Upper lobe of left lung (tissue), 6 donors: Measurements from ENCODE around the gene MRPL20. TPM values are rescaled to one million over a fixed set of nuclear protein-coding genes. Genes with fewer than 3 reads are reported as not detected.

Experiments
- ATAC-seq, 2 donors: fragments of 200-7000 bp; cut with Tn5 transposase; one replicate each; pipeline ENCODE4 v1.9.1; 2022; ENCODE audit warnings: mild to moderate bottlenecking in 2 of 2, moderate library complexity in 2 of 2; ENCODE audit not compliant: low FRiP score in 2 of 2
- DNase-seq, 2 donors: peaks; one replicate each; pipeline ENCODE4 v3.0.0-alpha.2; 2019 to 2020
- H3K27ac ChIP-seq, 4 donors: fragments of 200-600 bp; sonication (generic); one replicate each; pipeline ENCODE4 v1.5.1; 2016 to 2019
- H3K27me3 ChIP-seq, 4 donors: fragments of 200-600 bp; sonication (generic); one replicate each; pipeline ENCODE4 v1.5.1; 2017 to 2019
- H3K36me3 ChIP-seq, 4 donors: fragments of 200-600 bp; sonication (generic); one replicate each; pipeline ENCODE4 v1.5.1; 2016 to 2019
- H3K4me1 ChIP-seq, 4 donors: fragments of 200-600 bp; sonication (generic); one replicate each; pipeline ENCODE4 v1.5.1; 2018 to 2019
- H3K4me3 ChIP-seq, 4 donors: fragments of 200-600 bp; sonication (generic); one replicate each; pipeline ENCODE4 v1.5.1; 2017 to 2019; ENCODE audit warnings: mild to moderate bottlenecking in 2 of 4, moderate library complexity in 1 of 4
- H3K9me3 ChIP-seq, 4 donors: fragments of 200-600 bp; sonication (generic); one replicate each; pipeline ENCODE4 v1.5.1; 2018 to 2019
- EP300 ChIP-seq, 4 donors: sonication (generic); formaldehyde crosslinking; IDR thresholded peaks; one replicate each; pipeline ENCODE4 v1.5.1; 2017; ENCODE audit warnings: antibody characterized with exemption in 4 of 4, control low read depth in 2 of 4
- POLR2A ChIP-seq, 4 donors: fragments of 450-650 bp; IDR thresholded peaks; one replicate each; pipeline ENCODE4 v1.5.1; 2016 to 2017; ENCODE audit warnings: antibody characterized with exemption in 4 of 4, mild to moderate bottlenecking in 2 of 4
- POLR2AphosphoS5 ChIP-seq, 2 donors: sonication (generic); formaldehyde crosslinking; IDR thresholded peaks; one replicate each; pipeline ENCODE4 v1.5.1; 2017; ENCODE audit warnings: antibody characterized with exemption in 2 of 2
- WGBS, 2 donors: methylation state at CpG; one replicate each; pipeline ENCODE4 v1.1.5; 2017 to 2018; 5-methylcytosine and 5-hydroxymethylcytosine counted together
- total RNA-seq, 6 donors: library from RNA; depleted of rRNA in 4 of 6; stranded (reverse); fragments of >200 nt in 4 of 6; gene quantifications; one replicate each; pipeline versions ENCODE4 v1.1.0 to v1.2.1, GENCODE V29; 2016 to 2021
- TF ChIP-seq, protein P1 (sequence below), 6 experiments: fragments of 450-650 bp in 4 of 6; fragments of 200-600 bp in 2 of 6; sonication (generic) in 2 of 6; IDR thresholded peaks; one replicate each; pipeline ENCODE4 v1.5.1; 2016 to 2019; ENCODE audit warnings: antibody characterized with exemption in 6 of 6
- donor health status: DM: no; HTN: no; CAD: no; lungs with moderate emphysema.
- donor health status: DM: no; HTN: yes; CAD: no; lungs with severe emphysema.

The MRPL20 gene
- total RNA-seq, 6 donors from 2014 or later = 90.7 to 145 (median 101) TPM

DNA sequence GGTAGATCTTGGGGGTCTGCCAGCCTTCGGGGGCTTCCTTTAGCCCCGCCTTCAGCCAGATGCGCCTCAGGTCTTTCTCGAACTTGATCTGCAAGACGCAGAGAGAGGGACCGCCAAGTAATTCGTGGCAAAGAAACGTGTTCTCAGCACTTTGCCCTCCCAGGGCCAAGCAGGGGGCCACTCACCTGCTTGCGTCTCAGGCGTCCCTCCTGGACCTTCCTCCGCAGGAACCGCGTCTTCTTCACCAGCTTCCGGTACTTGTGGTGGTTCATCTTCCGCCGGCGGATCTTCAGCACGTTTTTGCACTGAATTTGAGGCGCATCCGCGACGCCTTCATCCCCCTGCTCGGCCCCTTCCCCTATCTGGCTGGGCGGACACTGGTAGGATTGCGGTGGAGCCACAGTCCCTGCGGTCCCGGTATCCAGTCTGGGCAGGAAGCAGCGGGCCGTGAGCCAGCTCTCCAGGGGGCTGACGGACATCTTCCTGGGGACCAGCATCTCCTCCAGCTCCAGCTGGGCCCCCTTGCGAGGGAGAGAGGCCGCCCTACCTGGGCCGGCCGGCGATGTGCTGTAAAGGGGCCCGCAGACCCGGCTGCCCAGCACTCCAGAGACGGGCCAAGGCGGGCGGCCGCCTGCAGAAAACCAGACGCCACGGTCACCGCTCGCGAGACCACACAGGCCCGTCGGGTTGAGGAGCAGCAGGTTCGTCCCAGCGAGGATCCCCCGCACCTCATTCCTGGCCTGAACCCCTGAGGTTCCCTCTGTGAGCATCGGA is 33.1 kb downstream of the MRPL20 start:
- Histone ChIP-seq H3K4me1 (peaks cover 28 to 44% (median 35%) of the 10 kb centered on the region in 4 donors), H3K9me3 (no peaks in the 10 kb centered on the region), H3K27ac (peak overlapping the region; percentile 88 to 98 (median 94)), H3K4me3 (peak overlapping the region; percentile 83 to 100 (median 94)), H3K36me3 (peaks cover 0 to 15% (median 9%) of the 10 kb centered on the region in 4 donors), H3K27me3 (no peaks in the 10 kb centered on the region)
- ATAC-seq (no peak), DNase-seq (peak in 1 of 2 donors; percentile 83)
- TF ChIP-seq, protein P1, sequence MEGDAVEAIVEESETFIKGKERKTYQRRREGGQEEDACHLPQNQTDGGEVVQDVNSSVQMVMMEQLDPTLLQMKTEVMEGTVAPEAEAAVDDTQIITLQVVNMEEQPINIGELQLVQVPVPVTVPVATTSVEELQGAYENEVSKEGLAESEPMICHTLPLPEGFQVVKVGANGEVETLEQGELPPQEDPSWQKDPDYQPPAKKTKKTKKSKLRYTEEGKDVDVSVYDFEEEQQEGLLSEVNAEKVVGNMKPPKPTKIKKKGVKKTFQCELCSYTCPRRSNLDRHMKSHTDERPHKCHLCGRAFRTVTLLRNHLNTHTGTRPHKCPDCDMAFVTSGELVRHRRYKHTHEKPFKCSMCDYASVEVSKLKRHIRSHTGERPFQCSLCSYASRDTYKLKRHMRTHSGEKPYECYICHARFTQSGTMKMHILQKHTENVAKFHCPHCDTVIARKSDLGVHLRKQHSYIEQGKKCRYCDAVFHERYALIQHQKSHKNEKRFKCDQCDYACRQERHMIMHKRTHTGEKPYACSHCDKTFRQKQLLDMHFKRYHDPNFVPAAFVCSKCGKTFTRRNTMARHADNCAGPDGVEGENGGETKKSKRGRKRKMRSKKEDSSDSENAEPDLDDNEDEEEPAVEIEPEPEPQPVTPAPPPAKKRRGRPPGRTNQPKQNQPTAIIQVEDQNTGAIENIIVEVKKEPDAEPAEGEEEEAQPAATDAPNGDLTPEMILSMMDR (IDR thresholded peaks at IDR 0.05) = no peak
- TF ChIP-seq POLR2AphosphoS5 (IDR thresholded peaks at IDR 0.05) = no peak
- WGBS, 2 donors = 42 to 77% methylated on average over 30 to 45 of the region's 52 CpGs

DNA sequence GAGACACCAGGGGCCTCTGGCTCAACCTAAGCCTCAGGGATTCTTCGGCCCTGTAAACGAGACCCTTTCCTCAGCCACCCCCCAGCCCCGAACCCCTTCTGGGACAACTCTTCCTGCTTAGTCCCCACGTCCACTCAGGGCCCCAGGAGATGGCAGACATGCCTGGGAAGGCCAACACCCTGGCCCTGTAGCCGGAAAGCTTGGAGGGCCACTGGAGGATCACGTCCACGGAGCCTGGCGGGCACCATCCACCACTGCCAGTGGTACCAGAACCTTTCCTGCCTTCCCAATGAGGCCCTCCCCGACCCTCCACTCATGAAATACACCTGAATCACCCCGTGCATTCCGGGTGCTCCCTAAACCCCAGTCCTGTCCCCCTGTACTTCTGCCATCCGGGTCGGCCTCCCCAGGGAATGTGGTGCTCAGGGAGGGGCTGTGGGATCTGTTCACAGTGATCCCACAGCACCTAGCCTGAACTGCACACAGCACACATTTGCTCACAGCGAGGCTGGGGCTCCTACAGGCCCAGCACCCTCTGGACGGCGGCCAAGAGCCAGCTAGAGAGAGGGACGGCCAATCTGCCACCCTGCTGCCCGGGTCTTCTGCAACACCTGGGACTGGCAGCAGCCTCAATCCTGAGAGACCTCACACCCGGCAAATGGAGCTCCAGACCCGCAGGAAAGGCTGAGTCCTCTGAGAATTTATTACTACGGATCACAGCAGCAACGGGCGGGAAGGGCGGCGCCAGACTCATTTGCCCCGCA is 33.9 kb downstream of the MRPL20 start:
- H3K9me3 ChIP-seq = no peaks in the 10 kb centered on the region
- ATAC-seq = no peak
- H3K27me3 ChIP-seq = no peaks in the 10 kb centered on the region
- WGBS, 2 donors = 87 to 89% methylated on average over 8 to 26 of the region's 26 CpGs
- peaks cover 28 to 44% (median 35%) of the 10 kb centered on the region in 4 donors for H3K4me1 ChIP-seq
- H3K4me3 ChIP-seq = peak overlapping the region in 2 of 4 donors; percentile 91 to 100
- H3K36me3 ChIP-seq = peaks cover 0 to 15% (median 9%) of the 10 kb centered on the region in 4 donors
- peak in 1 of 2 donors; percentile 67 for DNase-seq
- H3K27ac ChIP-seq = no peak overlapping the region
- no peak for TF ChIP-seq POLR2AphosphoS5 (IDR thresholded peaks at IDR 0.05)
- no peak for TF ChIP-seq EP300 (IDR thresholded peaks at IDR 0.05)
- no peak for TF ChIP-seq POLR2A (IDR thresholded peaks at IDR 0.05)
- TF ChIP-seq, protein P1 (IDR thresholded peaks at IDR 0.05) = no peak

DNA sequence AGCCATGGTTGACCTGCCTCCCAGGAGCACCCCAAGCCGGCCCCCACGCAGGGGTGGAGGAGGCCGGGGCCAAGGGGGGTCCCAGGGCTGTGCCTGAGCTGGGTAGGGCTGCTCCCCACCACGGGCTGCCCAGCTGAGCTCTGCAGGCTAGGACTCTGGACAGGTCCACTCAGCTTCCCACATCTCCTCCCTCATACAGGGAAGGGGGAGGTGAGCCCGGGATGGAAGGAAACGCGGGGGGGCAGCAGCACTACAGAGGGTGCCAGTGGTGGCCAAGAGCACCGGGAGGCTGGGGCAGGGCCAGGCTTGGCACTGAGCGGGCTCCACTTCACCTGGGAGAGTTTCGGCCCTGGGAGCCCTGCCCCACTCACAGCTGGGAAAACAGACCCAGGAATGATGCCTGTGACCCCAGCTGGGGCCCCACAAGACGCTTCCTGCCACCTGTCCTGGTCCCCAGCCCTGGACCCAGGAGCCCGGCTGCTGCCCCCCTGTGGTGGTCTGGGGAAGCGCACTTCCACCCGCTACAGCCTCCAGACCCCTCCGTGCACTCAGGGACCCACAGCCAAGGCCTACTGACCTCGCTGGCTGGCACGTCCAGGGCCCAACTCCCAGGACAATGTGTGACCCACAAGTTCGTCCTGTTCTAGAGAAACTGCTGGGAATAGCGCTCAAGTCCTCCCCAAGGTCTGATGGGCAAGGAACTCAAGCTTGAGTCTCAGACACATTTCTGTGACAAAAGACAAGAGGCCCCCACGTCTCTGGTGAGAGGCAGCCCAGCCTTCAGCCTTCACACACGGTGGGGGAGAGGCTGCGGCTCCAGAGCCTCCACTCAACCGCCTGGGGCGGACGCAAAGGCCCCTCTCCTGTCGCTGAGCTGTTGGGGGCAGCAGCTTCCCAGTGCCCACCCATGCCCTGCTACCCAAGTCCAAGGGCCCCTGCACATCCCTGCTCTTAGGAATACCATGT is 35.1 kb downstream of the MRPL20 start:
- H3K4me1 ChIP-seq = peaks cover 28 to 44% (median 35%) of the 10 kb centered on the region in 4 donors
- peak; percentile 68 to 95 for DNase-seq
- no peaks in the 10 kb centered on the region for H3K27me3 ChIP-seq
- no peaks in the 10 kb centered on the region for H3K9me3 ChIP-seq
- H3K4me3 ChIP-seq = no peak overlapping the region
- H3K36me3 ChIP-seq = peaks cover 0 to 15% (median 9%) of the 10 kb centered on the region in 4 donors
- peak; percentile 69 to 77 for ATAC-seq
- H3K27ac ChIP-seq = peak overlapping the region in 2 of 4 donors; percentile 3 to 21
- TF ChIP-seq EP300 (IDR thresholded peaks at IDR 0.05) (no peak), POLR2AphosphoS5 (IDR thresholded peaks at IDR 0.05) (no peak), POLR2A (IDR thresholded peaks at IDR 0.05) (peak in 1 of 4 donors; percentile 10)
- TF ChIP-seq, protein P1 (IDR thresholded peaks at IDR 0.05) = peak; percentile 87 to 99 (median 90)
- 47% methylated on average over 13 to 17 of the region's 26 CpGs for WGBS, 2 donors

DNA sequence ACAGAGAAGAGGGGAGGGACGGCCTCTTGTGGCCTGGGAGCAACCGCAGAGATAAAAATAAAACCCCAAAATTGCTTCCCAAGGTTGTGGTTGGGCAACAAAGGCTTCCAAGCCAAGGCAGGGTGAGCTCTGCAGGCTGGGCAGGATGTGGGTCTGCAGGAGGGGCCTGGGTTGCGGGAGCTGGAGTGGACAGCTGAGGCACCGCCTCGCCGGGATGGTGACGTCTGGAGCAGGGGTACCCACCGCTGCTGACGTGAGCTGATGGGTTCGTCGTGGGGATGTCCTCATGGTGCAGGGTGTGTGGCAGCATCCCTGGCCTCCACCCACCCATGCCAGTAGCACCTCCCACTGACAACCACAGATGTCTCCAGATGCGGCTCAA is 35.7 kb downstream of the MRPL20 start:
- no peak for TF ChIP-seq POLR2A (IDR thresholded peaks at IDR 0.05)
- TF ChIP-seq, protein P1 (IDR thresholded peaks at IDR 0.05) = no peak
- no peak for TF ChIP-seq POLR2AphosphoS5 (IDR thresholded peaks at IDR 0.05)
- TF ChIP-seq EP300 (IDR thresholded peaks at IDR 0.05) = no peak

More for the DNA sequence above, 35.7 kb downstream of the MRPL20 start:
- Histone ChIP-seq H3K36me3 (peaks cover 0 to 15% (median 9%) of the 10 kb centered on the region in 4 donors), H3K27ac (peak overlapping the region in 2 of 4 donors; percentile 3 to 21), H3K4me1 (peaks cover 28 to 43% (median 35%) of the 10 kb centered on the region in 4 donors), H3K27me3 (no peaks in the 10 kb centered on the region), H3K4me3 (no peak overlapping the region), H3K9me3 (no peaks in the 10 kb centered on the region)
- no peak for ATAC-seq
- peak in 1 of 2 donors; percentile 57 for DNase-seq
- 59 to 68% methylated on average over 4 to 5 of the region's 12 CpGs for WGBS, 2 donors
